ENCODE measurements around the gene EFCAB7.

GRCh38 chr1:63524201-63524600 is 876 bp downstream of the EFCAB7 start:
- TF ChIP-seq, protein P1, sequence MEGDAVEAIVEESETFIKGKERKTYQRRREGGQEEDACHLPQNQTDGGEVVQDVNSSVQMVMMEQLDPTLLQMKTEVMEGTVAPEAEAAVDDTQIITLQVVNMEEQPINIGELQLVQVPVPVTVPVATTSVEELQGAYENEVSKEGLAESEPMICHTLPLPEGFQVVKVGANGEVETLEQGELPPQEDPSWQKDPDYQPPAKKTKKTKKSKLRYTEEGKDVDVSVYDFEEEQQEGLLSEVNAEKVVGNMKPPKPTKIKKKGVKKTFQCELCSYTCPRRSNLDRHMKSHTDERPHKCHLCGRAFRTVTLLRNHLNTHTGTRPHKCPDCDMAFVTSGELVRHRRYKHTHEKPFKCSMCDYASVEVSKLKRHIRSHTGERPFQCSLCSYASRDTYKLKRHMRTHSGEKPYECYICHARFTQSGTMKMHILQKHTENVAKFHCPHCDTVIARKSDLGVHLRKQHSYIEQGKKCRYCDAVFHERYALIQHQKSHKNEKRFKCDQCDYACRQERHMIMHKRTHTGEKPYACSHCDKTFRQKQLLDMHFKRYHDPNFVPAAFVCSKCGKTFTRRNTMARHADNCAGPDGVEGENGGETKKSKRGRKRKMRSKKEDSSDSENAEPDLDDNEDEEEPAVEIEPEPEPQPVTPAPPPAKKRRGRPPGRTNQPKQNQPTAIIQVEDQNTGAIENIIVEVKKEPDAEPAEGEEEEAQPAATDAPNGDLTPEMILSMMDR (IDR thresholded peaks at IDR 0.05; ENCODE audit: low read depth, low read length), result no peak
- TF ChIP-seq EZH2phosphoT487 (IDR thresholded peaks at IDR 0.05; ENCODE audit: low read depth), result no peak

Measured in OCI-LY3 (cell line).